Activated CD8-positive, alpha-beta memory T cell treated with anti-CD3 and anti-CD28 coated beads, Interleukin-2, amount 50 U/mL, for 24 hours (primary cell): ENCODE results near the gene PIM2.
A peak's percentile ranks its signal among the peaks of the same experiment; 100 is the strongest.
"Not testable (repeated sequence)": the region's sequence is repeated elsewhere in the genome, so short reads cannot be mapped to it uniquely, and the experiment has no call there.

Experiments used
- DNase-seq: peaks from one replicate; pipeline ENCODE4 v3.0.0-alpha.2; 2020; ENCODE audit errors: extremely low read depth

The PIM2 gene

DNA sequence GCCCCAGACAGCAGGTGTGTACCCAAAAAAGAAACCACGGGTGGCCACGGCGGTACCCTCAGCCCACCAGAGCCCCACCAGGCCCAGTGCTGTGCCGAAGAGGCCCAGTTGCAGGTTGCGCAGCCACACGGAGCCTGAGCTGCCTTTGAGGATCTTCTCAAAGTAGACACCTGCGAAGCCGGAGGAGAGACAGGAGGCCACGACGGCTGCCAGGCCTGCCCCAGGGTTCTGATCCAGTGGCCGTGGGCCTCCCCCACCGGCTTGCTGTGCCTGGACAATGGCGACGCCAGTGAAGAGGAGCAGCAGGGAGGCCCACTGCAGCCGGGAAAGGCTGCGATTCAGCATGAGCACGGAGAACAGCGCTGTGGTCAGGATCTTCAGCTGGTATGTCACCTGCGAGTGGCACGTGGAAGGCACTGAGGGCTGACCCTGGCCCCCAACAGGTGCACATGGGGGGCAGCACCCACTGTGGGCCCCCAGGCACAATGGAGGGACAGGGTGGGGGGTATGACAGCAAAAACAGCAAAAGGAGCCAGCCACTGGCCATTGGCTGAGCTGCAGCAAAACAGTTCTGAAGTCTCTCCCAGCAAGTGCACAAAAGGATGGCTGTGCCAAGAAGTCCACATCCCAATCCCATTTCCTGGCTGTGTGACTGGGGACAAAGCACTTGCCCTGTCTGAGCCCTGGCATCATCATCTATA, 13.6 kb downstream of the PIM2 start:
- DNase-seq = no peak

DNA sequence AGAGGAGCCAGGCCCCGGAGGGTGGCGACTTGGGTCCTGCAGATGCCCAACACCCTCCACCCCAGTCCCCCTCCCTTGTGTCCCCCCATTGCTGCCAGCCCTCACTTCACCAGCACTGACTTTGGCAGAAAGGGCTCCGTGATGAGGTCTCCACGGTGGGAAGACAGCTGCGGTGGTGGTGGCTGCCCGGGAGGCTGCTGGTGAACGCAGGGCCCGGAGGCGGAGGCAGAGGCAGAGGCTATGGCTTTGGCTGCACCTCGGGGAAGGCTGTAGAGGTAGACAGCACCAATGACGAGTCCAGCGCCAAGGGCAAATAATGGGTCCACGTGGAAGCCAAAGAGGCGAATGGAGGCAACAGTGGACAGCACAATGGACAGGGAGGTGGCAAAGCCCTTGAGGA, 14.2 kb downstream of the PIM2 start:
- no peak for DNase-seq

DNA sequence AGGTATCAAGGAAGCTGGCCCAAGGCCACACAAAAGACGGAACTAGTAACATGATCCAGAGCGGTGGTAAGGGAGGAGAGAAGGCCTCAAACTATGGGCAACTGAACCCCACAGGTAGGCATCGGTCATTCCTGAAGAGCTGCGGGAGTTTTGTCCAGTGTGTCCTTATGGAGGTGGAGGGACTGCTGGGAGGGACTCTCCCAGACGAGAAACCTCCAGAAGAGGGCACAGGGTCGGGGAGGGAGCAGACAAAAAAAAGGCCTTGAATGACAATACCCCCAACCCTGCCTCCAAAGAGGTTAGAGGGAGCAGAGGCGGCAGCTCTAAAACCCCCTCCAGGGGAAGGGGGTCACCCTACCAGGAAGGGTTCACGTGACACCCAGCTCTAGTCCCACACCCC, 14.6 kb downstream of the PIM2 start:
- DNase-seq = no peak

DNA sequence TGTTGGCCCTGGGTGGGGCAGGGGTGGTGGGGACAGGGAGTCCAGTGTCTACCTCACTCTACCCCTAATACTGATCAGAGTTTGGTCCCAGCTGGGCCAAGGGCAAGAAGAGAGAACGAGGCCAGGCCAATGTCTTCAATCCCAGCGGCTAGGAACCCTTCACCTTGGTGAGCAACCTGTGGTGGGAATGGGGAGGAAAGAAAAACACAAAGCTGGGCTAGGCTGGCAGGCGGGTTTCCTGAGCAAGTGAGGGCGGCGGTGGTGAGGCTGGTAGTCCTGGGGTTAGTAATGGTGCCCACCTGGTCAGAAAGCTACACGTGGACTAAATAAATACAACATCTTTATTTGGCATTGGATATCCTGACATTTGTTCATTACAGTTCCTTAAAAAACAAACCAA, 15.5 kb downstream of the PIM2 start:
- no peak for DNase-seq

DNA sequence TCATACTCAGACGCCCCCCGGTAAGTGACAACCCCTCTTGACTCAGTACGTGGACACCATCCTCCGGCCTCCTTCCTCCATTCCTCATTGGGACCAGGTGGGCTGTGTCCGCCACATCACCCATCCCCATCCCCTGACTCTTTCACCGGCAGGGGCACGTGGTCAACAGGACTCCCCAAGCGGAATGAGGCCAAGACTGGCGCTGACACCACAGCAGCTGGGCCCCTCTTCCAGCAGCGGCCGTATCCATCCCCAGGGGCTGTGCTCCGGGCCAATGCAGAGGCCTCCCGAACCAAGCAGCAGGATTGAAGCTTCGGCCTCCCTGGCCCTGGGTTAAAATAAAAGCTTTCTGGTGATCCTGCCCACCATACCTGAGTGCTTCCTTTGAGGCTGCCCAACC, 16.0 kb downstream of the PIM2 start:
- no peak for DNase-seq

DNA sequence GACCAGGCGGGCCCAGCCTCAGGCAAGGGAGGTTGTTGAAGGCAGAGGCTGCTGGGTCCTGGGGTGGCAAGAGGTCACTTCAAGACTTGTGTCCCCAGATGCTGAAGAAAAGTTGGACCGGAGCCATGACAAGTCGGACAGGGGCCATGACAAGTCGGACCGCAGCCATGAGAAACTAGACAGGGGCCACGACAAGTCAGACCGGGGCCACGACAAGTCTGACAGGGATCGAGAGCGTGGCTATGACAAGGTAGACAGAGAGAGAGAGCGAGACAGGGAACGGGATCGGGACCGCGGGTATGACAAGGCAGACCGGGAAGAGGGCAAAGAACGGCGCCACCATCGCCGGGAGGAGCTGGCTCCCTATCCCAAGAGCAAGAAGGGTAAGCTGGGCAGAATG, 16.7 kb downstream of the PIM2 start:
- no peak for DNase-seq

- no peak for DNase-seq
These were observed 17.8 kb downstream of the PIM2 start for GRCh38 chrX:48901069-48901468.

GRCh38 chrX:48899078-48899410, 19.8 kb downstream of the PIM2 start:
- DNase-seq = no peak

DNA sequence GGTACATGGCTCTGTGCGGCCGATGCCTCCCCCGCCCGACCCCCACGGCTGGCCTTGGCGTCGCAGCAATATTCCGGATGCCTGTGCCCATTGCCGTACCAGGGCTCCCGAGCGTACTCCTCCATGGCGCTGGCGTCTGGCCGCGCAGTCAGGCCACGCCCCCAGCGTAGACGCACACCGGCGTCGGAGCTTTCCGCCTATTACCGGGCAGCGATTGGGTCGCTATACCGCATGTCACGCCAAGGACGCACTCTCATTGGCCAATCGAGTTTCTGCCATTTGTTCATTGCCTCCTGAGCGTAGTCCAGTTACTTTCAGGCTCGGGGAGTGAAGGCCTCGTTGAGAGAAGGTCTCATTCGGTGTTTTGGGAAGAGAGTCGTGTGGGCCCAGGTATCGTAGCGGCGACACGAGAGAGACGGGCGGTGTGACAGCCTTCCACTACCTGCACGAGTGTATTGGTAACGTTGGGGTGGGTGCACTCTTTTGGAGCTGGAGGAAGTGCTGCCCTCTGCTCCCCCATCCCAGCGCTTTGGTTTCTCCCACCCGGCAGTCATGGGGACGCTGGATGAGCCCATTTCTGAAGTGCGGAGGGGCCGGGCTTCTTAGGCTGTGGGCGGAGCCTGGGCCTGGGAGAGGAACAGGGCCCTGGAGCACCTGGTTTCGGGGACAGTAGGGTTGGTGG, 21.1 kb downstream of the PIM2 start, which contains the start of the genes PQBP1 and TIMM17B:
Gene PQBP1 (plus strand): TSS at position 306 of the 682 bp plus-strand sequence. CDS start 580 bp downstream, outside the sequence.
Gene TIMM17B (minus strand): TSS at position 144 of the 682 bp plus-strand sequence. CDS start 19 bp downstream, at position 125.
- no peak for DNase-seq

DNA sequence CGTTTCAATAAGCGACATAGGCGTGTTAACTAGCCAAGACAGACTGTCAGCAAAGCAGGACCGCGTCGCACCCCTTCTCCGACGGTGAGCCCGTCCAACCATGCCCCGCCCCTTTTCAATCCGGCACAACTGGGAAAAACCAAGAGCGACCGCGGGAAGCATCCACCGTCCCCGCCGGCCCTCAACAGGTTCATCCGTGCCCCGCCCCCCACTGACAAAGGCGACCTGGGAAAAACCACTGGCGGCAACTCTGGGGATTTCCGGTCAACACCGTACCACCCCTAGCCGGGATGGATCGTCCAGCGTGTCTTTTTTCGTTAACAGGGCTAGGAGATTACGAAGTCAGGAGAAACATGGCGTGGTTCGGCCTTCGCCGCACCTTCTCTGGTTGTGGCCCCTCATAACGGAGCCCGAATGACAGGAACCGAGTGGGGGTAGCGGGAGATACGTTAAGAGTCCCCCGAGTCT, 21.6 kb downstream of the PIM2 start:
- no peak for DNase-seq

DNA sequence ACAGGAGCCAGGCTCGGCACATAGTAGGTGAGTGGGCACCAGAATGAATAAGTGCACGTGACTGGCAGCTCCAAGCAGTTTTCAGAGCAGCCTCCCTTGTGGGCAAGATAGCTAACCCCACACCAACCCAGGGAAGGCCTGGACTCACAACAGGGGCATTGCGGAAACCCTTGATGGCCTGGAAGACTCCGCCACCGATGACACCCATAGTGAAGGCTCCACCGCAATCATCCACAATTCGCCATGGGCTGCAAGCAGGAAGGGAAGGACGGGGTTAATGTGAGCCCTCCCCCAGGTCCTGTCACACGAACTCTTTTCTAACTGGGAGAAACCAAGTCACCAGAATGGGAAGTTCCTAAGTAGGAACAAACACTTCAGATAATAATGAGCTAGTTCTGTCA, 22.2 kb downstream of the PIM2 start:
- no peak for DNase-seq

- DNase-seq = no peak
These were observed 23.9 kb downstream of the PIM2 start for GRCh38 chrX:48894891-48895290.

GRCh38 chrX:48893556-48894348, 25.1 kb downstream of the PIM2 start:
- DNase-seq = no peak

DNA sequence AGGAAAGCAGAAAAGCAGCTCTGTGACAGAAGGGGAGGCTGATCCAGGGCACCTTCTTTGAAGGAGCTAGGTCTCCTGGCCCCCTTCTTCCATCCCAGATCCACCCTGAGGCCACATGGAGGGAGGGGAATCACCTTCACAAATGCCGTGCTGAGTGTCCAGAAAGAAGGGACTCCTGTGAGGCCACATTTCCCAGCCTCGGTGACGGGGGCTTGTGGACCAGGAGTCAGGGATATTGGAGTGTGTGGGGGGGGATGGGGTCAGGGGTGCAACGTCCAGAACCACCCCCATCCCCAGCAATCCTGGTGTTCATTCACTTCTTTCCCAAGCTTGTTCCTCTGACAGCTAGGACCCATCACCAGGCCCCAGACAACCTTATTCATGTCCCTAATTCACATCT, 25.9 kb downstream of the PIM2 start:
- DNase-seq = no peak

GRCh38 chrX:48891402-48892288, 27.2 kb downstream of the PIM2 start:
- DNase-seq = peak; percentile 26

DNA sequence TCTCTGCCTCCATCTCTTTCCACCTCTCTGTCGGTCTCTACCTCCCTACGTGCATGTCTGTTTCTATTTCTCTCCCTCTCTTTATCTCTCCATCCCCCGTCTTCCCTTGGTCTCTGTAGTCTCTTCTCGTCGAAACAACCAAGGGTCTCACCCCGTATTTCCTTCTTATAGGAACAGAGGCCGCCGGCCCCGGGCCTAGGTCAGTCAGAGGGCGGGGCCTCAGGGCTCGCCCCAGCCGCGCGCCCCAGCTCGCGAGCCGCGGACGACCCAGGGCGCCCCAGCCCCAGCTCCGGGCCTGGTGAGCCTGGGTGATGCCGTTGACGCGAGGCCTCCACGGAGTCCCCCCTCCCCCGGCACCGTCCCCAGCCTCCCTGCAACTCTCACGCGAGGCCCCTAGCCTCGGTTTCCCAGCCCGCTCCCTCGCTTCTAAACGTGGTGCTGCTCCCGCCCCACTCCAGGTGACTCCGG, 27.9 kb downstream of the PIM2 start:
- no peak for DNase-seq

GRCh38 chrX:48890296-48890925, 28.4 kb downstream of the PIM2 start:
- DNase-seq = no peak

DNA sequence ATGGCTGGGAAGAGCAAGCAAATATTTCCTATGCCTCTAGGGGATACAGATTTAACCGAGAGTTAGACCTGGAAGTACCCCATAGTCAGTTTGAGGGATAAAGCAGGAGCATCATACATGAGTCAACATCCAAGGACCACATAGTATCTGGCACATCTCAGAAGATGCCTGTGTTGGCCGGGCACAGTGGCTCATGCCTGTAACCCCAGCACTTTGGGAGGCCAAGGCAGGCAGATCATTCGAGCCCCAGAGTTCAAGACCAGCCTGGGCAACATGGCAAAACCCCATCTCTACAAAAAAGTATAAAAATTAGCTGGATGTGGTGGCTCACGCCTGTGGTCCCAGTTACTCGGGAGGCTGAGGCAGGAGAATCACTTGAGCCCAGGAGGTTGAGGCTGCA, 32.2 kb downstream of the PIM2 start:
- DNase-seq = not testable (repeated sequence)

- DNase-seq = no peak
These were observed 35.1 kb downstream of the PIM2 start for GRCh38 chrX:48883729-48884128.

GRCh38 chrX:48876944-48877343, 41.9 kb downstream of the PIM2 start:
- DNase-seq = not testable (repeated sequence)

GRCh38 chrX:48872017-48872416, 46.8 kb downstream of the PIM2 start:
- not testable (repeated sequence) for DNase-seq
